ENCODE results near the gene LZTS3. TPM values are rescaled to one million over a fixed set of nuclear protein-coding genes. Genes with fewer than 3 reads are reported as not detected.

Gene LZTS3
- polyA plus RNA-seq, 2 of the 4 experiments (the other 2 are of a cell fraction), result 3.8 TPM

DNA sequence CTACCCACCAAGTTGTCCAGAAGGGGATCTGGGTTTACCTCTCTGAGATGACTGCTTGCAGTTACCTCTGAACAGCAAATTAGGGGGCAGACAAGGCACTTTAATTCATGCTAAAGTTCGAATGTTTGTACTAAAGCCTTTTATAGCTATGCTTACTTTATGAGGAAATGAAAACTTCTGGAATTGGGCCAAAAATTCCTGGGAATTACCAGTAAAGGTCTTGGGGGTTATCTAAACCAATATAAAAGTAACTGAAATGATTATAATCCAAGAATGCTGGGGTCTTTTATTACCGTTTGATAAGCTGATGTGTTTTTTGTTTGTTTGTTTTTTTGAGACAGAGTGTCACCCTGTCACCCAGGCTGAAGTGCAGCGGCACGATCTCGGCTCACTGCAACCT lies 7.9 kb upstream of the LZTS3 start:
- POLR2A ChIA-PET, result interaction anchor here (0.7 kb wide), 1 partner anchor 23 kb away, joined by 4 read pairs; the partner anchor contains the start of gene DDRGK1

DNA sequence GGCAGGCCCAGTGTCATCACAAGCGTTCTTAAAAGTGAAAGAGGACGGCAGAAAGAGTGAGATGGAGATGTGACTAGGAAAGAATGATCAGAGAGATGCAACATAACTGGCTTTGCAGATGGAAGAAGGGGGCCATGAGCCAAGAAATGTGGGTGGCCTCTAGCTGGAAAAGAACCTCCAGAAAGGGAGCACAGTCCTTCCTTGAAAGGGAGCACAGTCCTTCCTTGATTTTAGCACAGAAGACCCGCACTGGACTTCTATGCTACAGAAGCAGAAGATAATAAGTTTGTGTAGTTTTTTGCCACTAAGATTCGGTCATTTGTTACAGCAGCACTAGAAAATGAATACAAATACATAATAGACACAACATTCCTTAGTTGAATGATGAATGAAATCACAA lies 7.0 kb upstream of the LZTS3 start:
- CTCF ChIA-PET, result no interaction called here

More for the DNA sequence above, 7.9 kb upstream of the LZTS3 start:
- CTCF ChIA-PET, result interaction anchor here (1.3 kb wide), 1 partner anchor 63 kb away, joined by 6 read pairs; no protein-coding TSS in a partner anchor
- no peak for DNase-seq (ENCODE audit: low read depth in 1 of 2, low spot score in 1 of 2)
- no peaks in the 10 kb centered on the region for H3K4me1 ChIP-seq
- TF ChIP-seq RCOR1 (IDR thresholded peaks at IDR 0.05; ENCODE audit: low read depth, low read length) (no peak), RARB (CRISPR knock-in tag; IDR thresholded peaks at IDR 0.05) (no peak), HOXB5 (CRISPR knock-in tag; IDR thresholded peaks at IDR 0.05) (no peak), RNF2 (IDR thresholded peaks at IDR 0.05; ENCODE audit: borderline replicate concordance, low read depth) (no peak), EHMT2 (IDR thresholded peaks at IDR 0.05; ENCODE audit: low read depth) (no peak), CHD2 (IDR thresholded peaks at IDR 0.05; ENCODE audit: low read length, partially characterized antibody) (no peak), SREBF2 (IDR thresholded peaks at IDR 0.05) (no peak), EP300 (IDR thresholded peaks at IDR 0.05) (no peak), FOXS1 (CRISPR knock-in tag; IDR thresholded peaks at IDR 0.05) (no peak), ZC3H11A (IDR thresholded peaks at IDR 0.05) (no peak), KDM1A (IDR thresholded peaks at IDR 0.05; ENCODE audit: low read depth) (no peak), PHF8 (IDR thresholded peaks at IDR 0.05; ENCODE audit: borderline replicate concordance, low read depth) (no peak), HOXA7 (CRISPR knock-in tag; IDR thresholded peaks at IDR 0.05) (no peak), CHD4 (IDR thresholded peaks at IDR 0.05; ENCODE audit: borderline replicate concordance) (no peak), MAZ (IDR thresholded peaks at IDR 0.05; ENCODE audit: borderline replicate concordance, low read depth, low read length) (no peak)
- TF ChIP-seq, protein P1, sequence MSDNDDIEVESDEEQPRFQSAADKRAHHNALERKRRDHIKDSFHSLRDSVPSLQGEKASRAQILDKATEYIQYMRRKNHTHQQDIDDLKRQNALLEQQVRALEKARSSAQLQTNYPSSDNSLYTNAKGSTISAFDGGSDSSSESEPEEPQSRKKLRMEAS (IDR thresholded peaks at IDR 0.05), result no peak
- TF ChIP-seq, protein P2, sequence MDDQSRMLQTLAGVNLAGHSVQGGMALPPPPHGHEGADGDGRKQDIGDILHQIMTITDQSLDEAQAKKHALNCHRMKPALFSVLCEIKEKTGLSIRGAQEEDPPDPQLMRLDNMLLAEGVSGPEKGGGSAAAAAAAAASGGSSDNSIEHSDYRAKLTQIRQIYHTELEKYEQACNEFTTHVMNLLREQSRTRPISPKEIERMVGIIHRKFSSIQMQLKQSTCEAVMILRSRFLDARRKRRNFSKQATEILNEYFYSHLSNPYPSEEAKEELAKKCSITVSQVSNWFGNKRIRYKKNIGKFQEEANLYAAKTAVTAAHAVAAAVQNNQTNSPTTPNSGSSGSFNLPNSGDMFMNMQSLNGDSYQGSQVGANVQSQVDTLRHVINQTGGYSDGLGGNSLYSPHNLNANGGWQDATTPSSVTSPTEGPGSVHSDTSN (IDR thresholded peaks at IDR 0.05), result no peak
- TF ChIP-seq, protein P3, sequence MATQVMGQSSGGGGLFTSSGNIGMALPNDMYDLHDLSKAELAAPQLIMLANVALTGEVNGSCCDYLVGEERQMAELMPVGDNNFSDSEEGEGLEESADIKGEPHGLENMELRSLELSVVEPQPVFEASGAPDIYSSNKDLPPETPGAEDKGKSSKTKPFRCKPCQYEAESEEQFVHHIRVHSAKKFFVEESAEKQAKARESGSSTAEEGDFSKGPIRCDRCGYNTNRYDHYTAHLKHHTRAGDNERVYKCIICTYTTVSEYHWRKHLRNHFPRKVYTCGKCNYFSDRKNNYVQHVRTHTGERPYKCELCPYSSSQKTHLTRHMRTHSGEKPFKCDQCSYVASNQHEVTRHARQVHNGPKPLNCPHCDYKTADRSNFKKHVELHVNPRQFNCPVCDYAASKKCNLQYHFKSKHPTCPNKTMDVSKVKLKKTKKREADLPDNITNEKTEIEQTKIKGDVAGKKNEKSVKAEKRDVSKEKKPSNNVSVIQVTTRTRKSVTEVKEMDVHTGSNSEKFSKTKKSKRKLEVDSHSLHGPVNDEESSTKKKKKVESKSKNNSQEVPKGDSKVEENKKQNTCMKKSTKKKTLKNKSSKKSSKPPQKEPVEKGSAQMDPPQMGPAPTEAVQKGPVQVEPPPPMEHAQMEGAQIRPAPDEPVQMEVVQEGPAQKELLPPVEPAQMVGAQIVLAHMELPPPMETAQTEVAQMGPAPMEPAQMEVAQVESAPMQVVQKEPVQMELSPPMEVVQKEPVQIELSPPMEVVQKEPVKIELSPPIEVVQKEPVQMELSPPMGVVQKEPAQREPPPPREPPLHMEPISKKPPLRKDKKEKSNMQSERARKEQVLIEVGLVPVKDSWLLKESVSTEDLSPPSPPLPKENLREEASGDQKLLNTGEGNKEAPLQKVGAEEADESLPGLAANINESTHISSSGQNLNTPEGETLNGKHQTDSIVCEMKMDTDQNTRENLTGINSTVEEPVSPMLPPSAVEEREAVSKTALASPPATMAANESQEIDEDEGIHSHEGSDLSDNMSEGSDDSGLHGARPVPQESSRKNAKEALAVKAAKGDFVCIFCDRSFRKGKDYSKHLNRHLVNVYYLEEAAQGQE (IDR thresholded peaks at IDR 0.05), result no peak
- TF ChIP-seq, protein P4, sequence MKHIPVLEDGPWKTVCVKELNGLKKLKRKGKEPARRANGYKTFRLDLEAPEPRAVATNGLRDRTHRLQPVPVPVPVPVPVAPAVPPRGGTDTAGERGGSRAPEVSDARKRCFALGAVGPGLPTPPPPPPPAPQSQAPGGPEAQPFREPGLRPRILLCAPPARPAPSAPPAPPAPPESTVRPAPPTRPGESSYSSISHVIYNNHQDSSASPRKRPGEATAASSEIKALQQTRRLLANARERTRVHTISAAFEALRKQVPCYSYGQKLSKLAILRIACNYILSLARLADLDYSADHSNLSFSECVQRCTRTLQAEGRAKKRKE (CRISPR knock-in tag; IDR thresholded peaks at IDR 0.05; ENCODE audit: low read depth), result no peak
- WGBS (ENCODE audit: missing lambda C conversion rate), result 68% methylated on average over 5 of the region's 5 CpGs
- no peak for FAIRE-seq
- H3K27ac ChIP-seq, result no peak overlapping the region
- ATAC-seq, result no peak
- H3K9me3 ChIP-seq, result no peaks in the 10 kb centered on the region
- H3K4me3 ChIP-seq, result no peak overlapping the region
- H3K4me2 ChIP-seq, result no peak overlapping the region

More for the DNA sequence above, 7.0 kb upstream of the LZTS3 start:
- H3K4me3 ChIP-seq, result no peak overlapping the region
- WGBS (ENCODE audit: missing lambda C conversion rate), result 87% methylated on average over 4 of the region's 4 CpGs
- no peak overlapping the region for H3K27ac ChIP-seq
- no peak for ATAC-seq
- TF ChIP-seq BHLHE40 (IDR thresholded peaks at IDR 0.05; ENCODE audit: low read depth, low read length) (no peak), EP300 (IDR thresholded peaks at IDR 0.05) (no peak), KDM5A (IDR thresholded peaks at IDR 0.05) (no peak), GATA3 (IDR thresholded peaks at IDR 0.05; ENCODE audit: borderline replicate concordance) (no peak), HOXB5 (CRISPR knock-in tag; IDR thresholded peaks at IDR 0.05) (no peak), CBX8 (IDR thresholded peaks at IDR 0.05) (no peak), ZFP36 (IDR thresholded peaks at IDR 0.05; ENCODE audit: borderline replicate concordance, partially characterized antibody) (no peak), SREBF2 (IDR thresholded peaks at IDR 0.05) (no peak), NR3C1 (IDR thresholded peaks at IDR 0.05) (no peak), HOXB13 (CRISPR knock-in tag; IDR thresholded peaks at IDR 0.05; ENCODE audit: low read depth) (no peak), RCOR1 (IDR thresholded peaks at IDR 0.05; ENCODE audit: low read depth, low read length) (no peak), CHD2 (IDR thresholded peaks at IDR 0.05; ENCODE audit: low read length, partially characterized antibody) (no peak)
- TF ChIP-seq, protein P5, sequence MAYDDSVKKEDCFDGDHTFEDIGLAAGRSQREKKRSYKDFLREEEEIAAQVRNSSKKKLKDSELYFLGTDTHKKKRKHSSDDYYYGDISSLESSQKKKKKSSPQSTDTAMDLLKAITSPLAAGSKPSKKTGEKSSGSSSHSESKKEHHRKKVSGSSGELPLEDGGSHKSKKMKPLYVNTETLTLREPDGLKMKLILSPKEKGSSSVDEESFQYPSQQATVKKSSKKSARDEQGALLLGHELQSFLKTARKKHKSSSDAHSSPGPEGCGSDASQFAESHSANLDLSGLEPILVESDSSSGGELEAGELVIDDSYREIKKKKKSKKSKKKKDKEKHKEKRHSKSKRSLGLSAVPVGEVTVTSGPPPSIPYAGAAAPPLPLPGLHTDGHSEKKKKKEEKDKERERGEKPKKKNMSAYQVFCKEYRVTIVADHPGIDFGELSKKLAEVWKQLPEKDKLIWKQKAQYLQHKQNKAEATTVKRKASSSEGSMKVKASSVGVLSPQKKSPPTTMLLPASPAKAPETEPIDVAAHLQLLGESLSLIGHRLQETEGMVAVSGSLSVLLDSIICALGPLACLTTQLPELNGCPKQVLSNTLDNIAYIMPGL (CRISPR knock-in tag; IDR thresholded peaks at IDR 0.05; ENCODE audit: borderline replicate concordance), result no peak
- no peak for FAIRE-seq
- no peak overlapping the region for H3K4me2 ChIP-seq
- H3K9me3 ChIP-seq, result no peaks in the 10 kb centered on the region
- POLR2A ChIA-PET, result no interaction called here
- peaks cover under 1% of the 10 kb centered on the region; the same call in 1 of the 3 replicates for H3K4me1 ChIP-seq
- DNase-seq (ENCODE audit: low read depth in 1 of 2, low spot score in 1 of 2), result no peak

All from A549 (cell line).